GM12878 (cell line): ENCODE results near the gene POFUT2. TPM values are rescaled to one million over a fixed set of nuclear protein-coding genes. Genes with fewer than 3 reads are reported as not detected.

ENCODE experiments used
- ATF2 ChIP-seq: IDR thresholded peaks from 2 replicates; pipeline ENCODE4 v1.6.1; 2012; ENCODE audit warnings: low read length, inconsistent platforms
- BACH1 ChIP-seq: fragments of 450-650 bp; IDR thresholded peaks from 2 replicates; pipeline ENCODE4 v1.6.1; 2017; ENCODE audit warnings: mild to moderate bottlenecking, borderline replicate concordance
- CBFB ChIP-seq: IDR thresholded peaks from 2 replicates; pipeline ENCODE4 v1.6.1; 2016; ENCODE audit warnings: antibody characterized with exemption, low read depth
- CHD4 ChIP-seq: fragments of 200-600 bp; sonication (generic); IDR thresholded peaks from 2 replicates; pipeline ENCODE4 v1.6.1; 2016; ENCODE audit warnings: mild to moderate bottlenecking
- GABPA ChIP-seq: IDR thresholded peaks from 2 replicates; pipeline ENCODE4 v1.6.1; 2014; ENCODE audit warnings: antibody characterized with exemption, low read depth, mild to moderate bottlenecking, inconsistent platforms
- HCFC1 ChIP-seq: fragments of 150-350 bp; IDR thresholded peaks from 2 replicates; pipeline ENCODE4 v1.6.1; 2014; ENCODE audit warnings: low read length
- HSF1 ChIP-seq: fragments of 150-350 bp; IDR thresholded peaks from 2 replicates; pipeline ENCODE4 v1.6.1; 2014; ENCODE audit warnings: mild to moderate bottlenecking, low read depth, low read length
- IKZF2 ChIP-seq, 2 experiments: fragments of 450-650 bp; IDR thresholded peaks; 2 replicates each; pipeline ENCODE4 v1.6.1; 2017; ENCODE audit warnings: mild to moderate bottlenecking in 2 of 2, moderate library complexity in 2 of 2
- MTA2 ChIP-seq: fragments of 450-650 bp; IDR thresholded peaks from 2 replicates; pipeline ENCODE4 v1.6.1; 2016; ENCODE audit warnings: low read depth, mild to moderate bottlenecking, moderate library complexity
- MYC ChIP-seq: IDR thresholded peaks from 2 replicates; pipeline ENCODE4 v1.6.1; 2011; ENCODE audit warnings: mild to moderate bottlenecking, low read length, moderate library complexity, inconsistent platforms; ENCODE audit not compliant: insufficient read depth, insufficient replicate concordance, insufficient read length, severe bottlenecking
- RB1 ChIP-seq: fragments of 450-650 bp; formaldehyde crosslinking; IDR thresholded peaks from 2 replicates; pipeline ENCODE4 v1.6.1; 2017; ENCODE audit warnings: mild to moderate bottlenecking, borderline replicate concordance
- SIX5 ChIP-seq: IDR thresholded peaks from 2 replicates; pipeline ENCODE4 v1.6.1; 2011; ENCODE audit warnings: mild to moderate bottlenecking, low read depth, low read length, moderate library complexity; ENCODE audit not compliant: severe bottlenecking
- TCF12 ChIP-seq: IDR thresholded peaks from 2 replicates; pipeline ENCODE4 v1.6.1; 2011; ENCODE audit warnings: low read depth, mild to moderate bottlenecking, low read length
- TCF3 ChIP-seq: IDR thresholded peaks from 2 replicates; pipeline ENCODE4 v1.6.1; 2012; ENCODE audit warnings: low read depth, mild to moderate bottlenecking, low read length, borderline replicate concordance; ENCODE audit not compliant: insufficient read depth
- polyA plus RNA-seq, 11 experiments: library from polyadenylated mRNA; depleted of rRNA in 4 of 11; unstranded in 6 of 11; stranded (reverse) in 5 of 11; fragments of >200 nt; fragmentation: Nextera tagmentation in 4 of 11; fragmentation: Illumina TruSeq in 1 of 11; extraction: Ambion mirVana in 4 of 11; extraction: Trizol in 1 of 11; gene quantifications; 1 replicate in 1 of 11; 2 replicates in 10 of 11; pipeline versions ENCODE4 v1.2.1 to v1.2.3, GENCODE V29; 2011 to 2016; ENCODE audit warnings: inconsistent platforms in 2 of 11, missing spikeins in 2 of 11, low read depth in 1 of 11
- total RNA-seq, 4 experiments: library from RNA; depleted of rRNA in 3 of 4; stranded (reverse); fragments of >200 nt in 3 of 4; fragmentation: Illumina TruSeq in 1 of 4; extraction: Trizol in 1 of 4; gene quantifications; 2 replicates each; pipeline versions ENCODE4 v1.2.1 to v1.2.3, GENCODE V29; 2013 to 2021
- TF ChIP-seq, protein P1 (sequence below): IDR thresholded peaks from 2 replicates; pipeline ENCODE4 v1.6.1; 2012; ENCODE audit warnings: mild to moderate bottlenecking, low read depth, low read length
- TF ChIP-seq, protein P2 (sequence below): fragments of 450-650 bp; IDR thresholded peaks from 2 replicates; pipeline ENCODE4 v1.6.1; 2016; ENCODE audit warnings: mild to moderate bottlenecking
- TF ChIP-seq, protein P3 (sequence below): IDR thresholded peaks from 2 replicates; pipeline ENCODE4 v1.6.1; 2011; ENCODE audit warnings: mild to moderate bottlenecking, low read depth, low read length, moderate library complexity; ENCODE audit not compliant: insufficient replicate concordance
- TF ChIP-seq, protein P4 (sequence below): fragments of 450-650 bp; IDR thresholded peaks from 2 replicates; pipeline ENCODE4 v1.6.1; 2017; ENCODE audit warnings: borderline replicate concordance

Gene POFUT2
- total and polyA plus RNA-seq, 10 of the 15 experiments (the other 5 are each of a cell fraction or from before 2014, with no cell fraction given), result 1.2 to 15.1 (median 6.8) TPM

GRCh38 chr21:45287438-45288391, at the start of gene POFUT2 (continued):
- TF ChIP-seq TCF12, result no peak
- TF ChIP-seq, protein P1, sequence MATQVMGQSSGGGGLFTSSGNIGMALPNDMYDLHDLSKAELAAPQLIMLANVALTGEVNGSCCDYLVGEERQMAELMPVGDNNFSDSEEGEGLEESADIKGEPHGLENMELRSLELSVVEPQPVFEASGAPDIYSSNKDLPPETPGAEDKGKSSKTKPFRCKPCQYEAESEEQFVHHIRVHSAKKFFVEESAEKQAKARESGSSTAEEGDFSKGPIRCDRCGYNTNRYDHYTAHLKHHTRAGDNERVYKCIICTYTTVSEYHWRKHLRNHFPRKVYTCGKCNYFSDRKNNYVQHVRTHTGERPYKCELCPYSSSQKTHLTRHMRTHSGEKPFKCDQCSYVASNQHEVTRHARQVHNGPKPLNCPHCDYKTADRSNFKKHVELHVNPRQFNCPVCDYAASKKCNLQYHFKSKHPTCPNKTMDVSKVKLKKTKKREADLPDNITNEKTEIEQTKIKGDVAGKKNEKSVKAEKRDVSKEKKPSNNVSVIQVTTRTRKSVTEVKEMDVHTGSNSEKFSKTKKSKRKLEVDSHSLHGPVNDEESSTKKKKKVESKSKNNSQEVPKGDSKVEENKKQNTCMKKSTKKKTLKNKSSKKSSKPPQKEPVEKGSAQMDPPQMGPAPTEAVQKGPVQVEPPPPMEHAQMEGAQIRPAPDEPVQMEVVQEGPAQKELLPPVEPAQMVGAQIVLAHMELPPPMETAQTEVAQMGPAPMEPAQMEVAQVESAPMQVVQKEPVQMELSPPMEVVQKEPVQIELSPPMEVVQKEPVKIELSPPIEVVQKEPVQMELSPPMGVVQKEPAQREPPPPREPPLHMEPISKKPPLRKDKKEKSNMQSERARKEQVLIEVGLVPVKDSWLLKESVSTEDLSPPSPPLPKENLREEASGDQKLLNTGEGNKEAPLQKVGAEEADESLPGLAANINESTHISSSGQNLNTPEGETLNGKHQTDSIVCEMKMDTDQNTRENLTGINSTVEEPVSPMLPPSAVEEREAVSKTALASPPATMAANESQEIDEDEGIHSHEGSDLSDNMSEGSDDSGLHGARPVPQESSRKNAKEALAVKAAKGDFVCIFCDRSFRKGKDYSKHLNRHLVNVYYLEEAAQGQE, result no peak
- no peak for TF ChIP-seq MYC
- TF ChIP-seq CHD4, result no peak
- TF ChIP-seq SIX5, result no peak
- TF ChIP-seq, protein P2, sequence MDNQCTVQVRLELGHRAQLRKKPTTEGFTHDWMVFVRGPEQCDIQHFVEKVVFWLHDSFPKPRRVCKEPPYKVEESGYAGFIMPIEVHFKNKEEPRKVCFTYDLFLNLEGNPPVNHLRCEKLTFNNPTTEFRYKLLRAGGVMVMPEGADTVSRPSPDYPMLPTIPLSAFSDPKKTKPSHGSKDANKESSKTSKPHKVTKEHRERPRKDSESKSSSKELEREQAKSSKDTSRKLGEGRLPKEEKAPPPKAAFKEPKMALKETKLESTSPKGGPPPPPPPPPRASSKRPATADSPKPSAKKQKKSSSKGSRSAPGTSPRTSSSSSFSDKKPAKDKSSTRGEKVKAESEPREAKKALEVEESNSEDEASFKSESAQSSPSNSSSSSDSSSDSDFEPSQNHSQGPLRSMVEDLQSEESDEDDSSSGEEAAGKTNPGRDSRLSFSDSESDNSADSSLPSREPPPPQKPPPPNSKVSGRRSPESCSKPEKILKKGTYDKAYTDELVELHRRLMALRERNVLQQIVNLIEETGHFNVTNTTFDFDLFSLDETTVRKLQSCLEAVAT, result no peak
- TF ChIP-seq MTA2, result no peak
- TF ChIP-seq ATF2, result no peak
- TF ChIP-seq HCFC1, result peak; percentile 68
- peak; percentile 41; the same call in 1 of the 2 replicates for TF ChIP-seq BACH1
- peak; percentile 80 for TF ChIP-seq GABPA
- no peak for TF ChIP-seq HSF1
- 0 out of 2 replicates have a peak, but pooled peaks have one; percentile 9 for TF ChIP-seq RB1
- TF ChIP-seq IKZF2 (IDR thresholded peaks at IDR 0.05), result no peak
- TF ChIP-seq TCF3, result no peak
- TF ChIP-seq, protein P3, sequence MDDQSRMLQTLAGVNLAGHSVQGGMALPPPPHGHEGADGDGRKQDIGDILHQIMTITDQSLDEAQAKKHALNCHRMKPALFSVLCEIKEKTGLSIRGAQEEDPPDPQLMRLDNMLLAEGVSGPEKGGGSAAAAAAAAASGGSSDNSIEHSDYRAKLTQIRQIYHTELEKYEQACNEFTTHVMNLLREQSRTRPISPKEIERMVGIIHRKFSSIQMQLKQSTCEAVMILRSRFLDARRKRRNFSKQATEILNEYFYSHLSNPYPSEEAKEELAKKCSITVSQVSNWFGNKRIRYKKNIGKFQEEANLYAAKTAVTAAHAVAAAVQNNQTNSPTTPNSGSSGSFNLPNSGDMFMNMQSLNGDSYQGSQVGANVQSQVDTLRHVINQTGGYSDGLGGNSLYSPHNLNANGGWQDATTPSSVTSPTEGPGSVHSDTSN, result no peak
- TF ChIP-seq, protein P4, sequence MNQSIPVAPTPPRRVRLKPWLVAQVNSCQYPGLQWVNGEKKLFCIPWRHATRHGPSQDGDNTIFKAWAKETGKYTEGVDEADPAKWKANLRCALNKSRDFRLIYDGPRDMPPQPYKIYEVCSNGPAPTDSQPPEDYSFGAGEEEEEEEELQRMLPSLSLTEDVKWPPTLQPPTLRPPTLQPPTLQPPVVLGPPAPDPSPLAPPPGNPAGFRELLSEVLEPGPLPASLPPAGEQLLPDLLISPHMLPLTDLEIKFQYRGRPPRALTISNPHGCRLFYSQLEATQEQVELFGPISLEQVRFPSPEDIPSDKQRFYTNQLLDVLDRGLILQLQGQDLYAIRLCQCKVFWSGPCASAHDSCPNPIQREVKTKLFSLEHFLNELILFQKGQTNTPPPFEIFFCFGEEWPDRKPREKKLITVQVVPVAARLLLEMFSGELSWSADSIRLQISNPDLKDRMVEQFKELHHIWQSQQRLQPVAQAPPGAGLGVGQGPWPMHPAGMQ, result no peak
- no peak; the same call in 1 of the 2 replicates for TF ChIP-seq CBFB
